Measurements from ENCODE around the gene FBXL14.

The FBXL14 gene

GRCh38 chr12:1533602-1534304 is 60.6 kb downstream of the FBXL14 start:
- POLR2A ChIA-PET = no interaction called here

GRCh38 chr12:1533205-1533601 is 61.2 kb downstream of the FBXL14 start:
- no peak for DNase-seq (ENCODE audit: low read depth, low spot score)
- CTCF ChIA-PET = interaction anchor here (0.6 to 4.1 kb wide), 4 partner anchors 26 to 415 kb away, joined by 3 to 19 read pairs (median 4); no protein-coding TSS in a partner anchor
- H3K4me3 ChIP-seq (ENCODE audit: low read depth, low read length) = peak overlapping the region; percentile 28
- POLR2A ChIA-PET = no interaction called here
- TF ChIP-seq, protein P1, sequence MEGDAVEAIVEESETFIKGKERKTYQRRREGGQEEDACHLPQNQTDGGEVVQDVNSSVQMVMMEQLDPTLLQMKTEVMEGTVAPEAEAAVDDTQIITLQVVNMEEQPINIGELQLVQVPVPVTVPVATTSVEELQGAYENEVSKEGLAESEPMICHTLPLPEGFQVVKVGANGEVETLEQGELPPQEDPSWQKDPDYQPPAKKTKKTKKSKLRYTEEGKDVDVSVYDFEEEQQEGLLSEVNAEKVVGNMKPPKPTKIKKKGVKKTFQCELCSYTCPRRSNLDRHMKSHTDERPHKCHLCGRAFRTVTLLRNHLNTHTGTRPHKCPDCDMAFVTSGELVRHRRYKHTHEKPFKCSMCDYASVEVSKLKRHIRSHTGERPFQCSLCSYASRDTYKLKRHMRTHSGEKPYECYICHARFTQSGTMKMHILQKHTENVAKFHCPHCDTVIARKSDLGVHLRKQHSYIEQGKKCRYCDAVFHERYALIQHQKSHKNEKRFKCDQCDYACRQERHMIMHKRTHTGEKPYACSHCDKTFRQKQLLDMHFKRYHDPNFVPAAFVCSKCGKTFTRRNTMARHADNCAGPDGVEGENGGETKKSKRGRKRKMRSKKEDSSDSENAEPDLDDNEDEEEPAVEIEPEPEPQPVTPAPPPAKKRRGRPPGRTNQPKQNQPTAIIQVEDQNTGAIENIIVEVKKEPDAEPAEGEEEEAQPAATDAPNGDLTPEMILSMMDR (IDR thresholded peaks at IDR 0.05; ENCODE audit: insufficient read depth, low read length, missing control alignments) = no peak

More at GRCh38 chr12:1533602-1534304, 60.6 kb downstream of the FBXL14 start:
- CTCF ChIA-PET = interaction anchor here (1.8 to 4.1 kb wide), 2 partner anchors 11 to 415 kb away, joined by 12 to 19 read pairs; no protein-coding TSS in a partner anchor
- peak overlapping the region; percentile 28 for H3K4me3 ChIP-seq (ENCODE audit: low read depth, low read length)
- DNase-seq (ENCODE audit: low read depth, low spot score) = no peak
- TF ChIP-seq, protein P1 (IDR thresholded peaks at IDR 0.05; ENCODE audit: insufficient read depth, low read length, missing control alignments) = no peak

- CTCF ChIA-PET = interaction anchor here (0.6 to 4.1 kb wide), 6 partner anchors 9 to 414 kb away, joined by 3 to 19 read pairs (median 3); no protein-coding TSS in a partner anchor
- TF ChIP-seq, protein P1 (IDR thresholded peaks at IDR 0.05; ENCODE audit: insufficient read depth, low read length, missing control alignments) = no peak
- POLR2A ChIA-PET = no interaction called here
- H3K4me3 ChIP-seq (ENCODE audit: low read depth, low read length) = peak overlapping the region; percentile 67
- no peak for DNase-seq (ENCODE audit: low read depth, low spot score)
Observed at GRCh38 chr12:1532375-1533165, 61.8 kb downstream of the FBXL14 start.

DNA sequence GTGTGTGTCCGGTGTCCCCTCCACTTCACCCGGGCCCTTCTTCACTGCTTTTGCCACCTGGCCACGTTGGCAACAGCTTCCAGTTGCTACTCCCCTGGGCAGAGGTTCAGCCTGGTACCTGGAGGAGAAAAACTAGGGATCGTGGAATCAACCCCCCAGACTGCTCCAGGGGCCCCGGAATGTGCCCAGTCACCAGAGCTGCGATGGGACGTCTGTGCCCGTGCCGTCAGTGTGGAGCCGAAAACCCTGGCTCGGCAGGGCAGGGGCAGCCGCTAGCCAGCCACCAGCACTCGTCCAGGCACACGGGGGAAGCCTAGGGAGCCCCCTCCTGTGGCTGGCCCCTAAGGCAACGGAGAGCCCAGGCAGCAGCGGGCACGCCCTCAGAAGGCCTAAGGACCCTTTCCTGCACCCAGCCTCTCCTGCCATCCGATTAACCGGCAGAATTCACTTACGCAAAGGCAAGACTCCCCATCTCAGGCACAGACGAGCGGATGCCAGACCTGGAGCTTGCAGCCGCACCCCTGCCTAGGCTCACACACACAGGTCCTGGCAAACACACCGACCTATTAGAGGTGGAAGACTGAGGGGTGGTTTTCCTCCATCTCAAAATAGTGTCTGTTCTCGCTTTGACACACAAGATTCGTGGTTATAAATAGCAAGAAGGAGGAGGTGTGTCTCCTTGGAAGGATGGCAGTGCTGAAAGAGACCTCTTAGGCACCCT is 62.6 kb downstream of the FBXL14 start:
- TF ChIP-seq, protein P1 (IDR thresholded peaks at IDR 0.05; ENCODE audit: insufficient read depth, low read length, missing control alignments) = no peak
- H3K4me3 ChIP-seq (ENCODE audit: low read depth, low read length) = peak overlapping the region; percentile 67
- POLR2A ChIA-PET = interaction anchor here (1.0 kb wide), 1 partner anchor 56 kb away, joined by 3 read pairs; no protein-coding TSS in a partner anchor
- CTCF ChIA-PET = interaction anchor here (0.9 to 4.1 kb wide), 5 partner anchors 10 to 413 kb away, joined by 3 to 19 read pairs (median 3); no protein-coding TSS in a partner anchor
- no peak for DNase-seq (ENCODE audit: low read depth, low spot score)

DNA sequence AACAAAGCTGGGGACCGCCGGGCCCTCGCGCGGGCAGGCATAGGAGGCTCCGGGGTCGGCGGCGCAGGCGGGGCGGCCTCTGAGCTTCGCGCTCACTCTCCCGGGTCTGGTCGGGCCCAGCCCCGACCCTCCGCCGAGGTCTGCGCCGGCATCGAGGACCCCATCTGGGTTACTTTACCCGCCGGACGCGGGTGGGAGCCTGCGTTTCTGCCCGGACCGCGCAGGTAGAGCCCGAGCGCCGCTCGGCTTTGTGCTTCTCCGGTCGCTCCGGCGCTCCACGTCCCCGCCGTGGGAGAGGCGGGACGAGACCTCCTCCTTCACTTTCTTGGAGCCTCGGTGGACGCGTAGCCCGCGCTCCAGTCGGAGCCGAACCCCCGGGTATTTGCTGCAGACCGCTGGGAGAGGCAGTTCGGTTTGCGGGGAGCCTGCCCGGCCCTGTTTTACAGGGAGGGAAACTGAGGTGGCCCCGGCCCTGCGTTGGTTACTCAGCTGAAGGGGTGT is 63.2 kb downstream of the FBXL14 start:
- TF ChIP-seq, protein P1 (IDR thresholded peaks at IDR 0.05; ENCODE audit: insufficient read depth, low read length, missing control alignments) = no peak
- peak overlapping the region; percentile 67 for H3K4me3 ChIP-seq (ENCODE audit: low read depth, low read length)
- CTCF ChIA-PET = no interaction called here
- POLR2A ChIA-PET = interaction anchor here (1.0 kb wide), 1 partner anchor 56 kb away, joined by 3 read pairs; no protein-coding TSS in a partner anchor
- DNase-seq (ENCODE audit: low read depth, low spot score) = no peak

Measured in AG04449 (cell line).